HG03108 (cell line): Measurements from ENCODE around the gene NAIF1.

Experiments
- ATAC-seq: cut with Tn5 transposase; IDR thresholded peaks from one replicate; pipeline ENCODE4 v1.9.1; 2021; ENCODE audit warnings: moderate library complexity; ENCODE audit not compliant: unreplicated experiment

The NAIF1 gene

GRCh38 chr9:128102861-128103588, 35.9 kb upstream of the NAIF1 start:
- ATAC-seq = no peak

- ATAC-seq = no peak
Measured at GRCh38 chr9:128102196-128102595, 35.1 kb upstream of the NAIF1 start.

- no peak for ATAC-seq
Measured at GRCh38 chr9:128101690-128102089, 34.6 kb upstream of the NAIF1 start.

GRCh38 chr9:128101231-128101661, 34.1 kb upstream of the NAIF1 start:
- ATAC-seq = no peak

- no peak for ATAC-seq
Measured at GRCh38 chr9:128100581-128100980, 33.5 kb upstream of the NAIF1 start.

GRCh38 chr9:128099932-128100491, 32.9 kb upstream of the NAIF1 start:
- no peak for ATAC-seq

- no peak for ATAC-seq
Measured at GRCh38 chr9:128099231-128099931, 32.3 kb upstream of the NAIF1 start.

- ATAC-seq = no peak
Measured at GRCh38 chr9:128098297-128099230, 31.4 kb upstream of the NAIF1 start.

GRCh38 chr9:128097543-128098296, 30.6 kb upstream of the NAIF1 start:
- no peak for ATAC-seq

- no peak for ATAC-seq
Measured at GRCh38 chr9:128096616-128097536, 29.8 kb upstream of the NAIF1 start.

GRCh38 chr9:128094950-128095544, 27.9 kb upstream of the NAIF1 start:
- ATAC-seq = no peak

GRCh38 chr9:128094166-128094949, 27.2 kb upstream of the NAIF1 start:
- peak; percentile 84 for ATAC-seq

GRCh38 chr9:128093011-128093410, 25.9 kb upstream of the NAIF1 start:
- no peak for ATAC-seq

GRCh38 chr9:128092199-128092977, 25.3 kb upstream of the NAIF1 start:
- ATAC-seq = no peak

GRCh38 chr9:128091571-128091970, 24.5 kb upstream of the NAIF1 start:
- ATAC-seq = no peak

- ATAC-seq = no peak
Measured at GRCh38 chr9:128091144-128091543, 24.0 kb upstream of the NAIF1 start.

- no peak for ATAC-seq
Measured at GRCh38 chr9:128089299-128089698, 22.2 kb upstream of the NAIF1 start.
